ENCODE results near the gene FMN2. TPM values are rescaled to one million over a fixed set of nuclear protein-coding genes. Genes with fewer than 3 reads are reported as not detected.

FMN2 gene
- total RNA-seq, 1 donor from 2014 or later: not detected

GRCh38 chr1:240385985-240386978 is 294.6 kb downstream of the FMN2 start:
- intact Hi-C loops (cut with micrococcal nuclease): no loop called here
- POLR2A ChIA-PET: no interaction called here

GRCh38 chr1:240387051-240387450 is 295.4 kb downstream of the FMN2 start:
- POLR2A ChIA-PET: no interaction called here
- peaks cover 10% of the 10 kb centered on the region for H3K9me3 Mint-ChIP-seq

More at GRCh38 chr1:240385985-240386978, 294.6 kb downstream of the FMN2 start:
- no peak for DNase-seq
- Mint-ChIP-seq H3K27ac (no peak overlapping the region), H3K27me3 (no peaks in the 10 kb centered on the region), H3K36me3 (ENCODE audit: low read depth) (no peaks in the 10 kb centered on the region), H3K9me3 (peaks cover 12% of the 10 kb centered on the region), H3K4me3 (no peak overlapping the region), H3K4me1 (no peaks in the 10 kb centered on the region)
- no peak for ATAC-seq (ENCODE audit: low read depth)
- TF ChIP-seq CTCF (IDR thresholded peaks at IDR 0.05): no peak
- CTCF ChIA-PET: no interaction called here

GRCh38 chr1:240391660-240392260 is 300.1 kb downstream of the FMN2 start:
- Mint-ChIP-seq H3K27ac (no peak overlapping the region), H3K4me3 (no peak overlapping the region), H3K36me3 (ENCODE audit: low read depth) (no peaks in the 10 kb centered on the region), H3K27me3 (no peaks in the 10 kb centered on the region), H3K4me1 (no peaks in the 10 kb centered on the region), H3K9me3 (no peaks in the 10 kb centered on the region)
- ChIA-PET CTCF (no interaction called here), POLR2A (no interaction called here)
- DNase-seq (no peak), ATAC-seq (ENCODE audit: low read depth) (no peak)
- no peak for TF ChIP-seq CTCF (IDR thresholded peaks at IDR 0.05)
- intact Hi-C loops (cut with micrococcal nuclease): no loop called here

More at GRCh38 chr1:240387051-240387450, 295.4 kb downstream of the FMN2 start:
- no peak overlapping the region for H3K27ac Mint-ChIP-seq
- no peak for DNase-seq
- intact Hi-C loops (cut with micrococcal nuclease): no loop called here
- no peak for TF ChIP-seq CTCF (IDR thresholded peaks at IDR 0.05)
- no peaks in the 10 kb centered on the region for H3K36me3 Mint-ChIP-seq (ENCODE audit: low read depth)
- no peaks in the 10 kb centered on the region for H3K27me3 Mint-ChIP-seq
- ATAC-seq (ENCODE audit: low read depth): no peak
- CTCF ChIA-PET: no interaction called here
- no peak overlapping the region for H3K4me3 Mint-ChIP-seq
- H3K4me1 Mint-ChIP-seq: no peaks in the 10 kb centered on the region

- no peaks in the 10 kb centered on the region for H3K4me1 Mint-ChIP-seq
- no peaks in the 10 kb centered on the region for H3K36me3 Mint-ChIP-seq (ENCODE audit: low read depth)
- ATAC-seq (ENCODE audit: low read depth): no peak
- no peak overlapping the region for H3K27ac Mint-ChIP-seq
- intact Hi-C loops (cut with micrococcal nuclease): no loop called here
- ChIA-PET POLR2A (no interaction called here), CTCF (no interaction called here)
- no peak overlapping the region for H3K4me3 Mint-ChIP-seq
- no peak for TF ChIP-seq CTCF (IDR thresholded peaks at IDR 0.05)
- DNase-seq: no peak
- H3K9me3 Mint-ChIP-seq: no peaks in the 10 kb centered on the region
- no peaks in the 10 kb centered on the region for H3K27me3 Mint-ChIP-seq
These were observed 302.7 kb downstream of the FMN2 start for GRCh38 chr1:240394353-240394752.

GRCh38 chr1:240395336-240395735 is 303.7 kb downstream of the FMN2 start:
- ATAC-seq (ENCODE audit: low read depth): no peak
- no peak for DNase-seq
- ChIA-PET CTCF (no interaction called here), POLR2A (no interaction called here)
- Mint-ChIP-seq H3K27me3 (no peaks in the 10 kb centered on the region), H3K36me3 (ENCODE audit: low read depth) (no peaks in the 10 kb centered on the region), H3K4me3 (no peak overlapping the region), H3K27ac (no peak overlapping the region), H3K4me1 (no peaks in the 10 kb centered on the region), H3K9me3 (no peaks in the 10 kb centered on the region)
- no peak for TF ChIP-seq CTCF (IDR thresholded peaks at IDR 0.05)
- intact Hi-C loops (cut with micrococcal nuclease): no loop called here
